ACHN (cell line): ENCODE measurements around the gene TSGA10.
A peak's percentile ranks its signal among the peaks of the same experiment; 100 is the strongest.
"Not testable (repeated sequence)": the region's sequence is repeated elsewhere in the genome, so short reads cannot be mapped to it uniquely, and the experiment has no call there.

Source experiments
- DNase-seq: peaks from one replicate; pipeline ENCODE4 v3.0.0-alpha.2; 2015
- in situ Hi-C: cut with HindIII; loops from 2 replicates; pipeline ENCODE4 v1.10.0; 2017; ENCODE audit warnings: low sequenced_read_pairs, low pct_ligation_motif_present, low pct_unique_long_range_greater_than_20kb

The TSGA10 gene

DNA sequence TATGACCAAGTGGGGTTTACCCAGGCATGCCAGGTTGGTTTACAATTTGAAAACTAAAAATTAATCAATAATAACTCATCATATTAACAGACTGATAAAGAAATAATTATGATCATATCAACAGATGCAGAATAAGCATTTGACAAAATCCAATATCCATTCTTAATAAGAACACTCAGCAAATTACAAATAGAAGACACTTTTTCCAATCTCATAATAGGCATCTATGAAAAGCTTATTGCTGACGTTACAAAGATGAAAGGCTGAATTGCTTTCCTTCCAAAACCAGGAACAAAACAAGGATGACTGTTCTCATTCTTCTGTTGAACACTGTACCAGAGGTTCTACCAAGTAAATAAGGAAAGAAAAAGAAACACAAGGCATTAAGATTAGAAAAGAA, 68.4 kb downstream of the TSGA10 start:
- no peak for DNase-seq
- in situ Hi-C loops, result no loop called here

DNA sequence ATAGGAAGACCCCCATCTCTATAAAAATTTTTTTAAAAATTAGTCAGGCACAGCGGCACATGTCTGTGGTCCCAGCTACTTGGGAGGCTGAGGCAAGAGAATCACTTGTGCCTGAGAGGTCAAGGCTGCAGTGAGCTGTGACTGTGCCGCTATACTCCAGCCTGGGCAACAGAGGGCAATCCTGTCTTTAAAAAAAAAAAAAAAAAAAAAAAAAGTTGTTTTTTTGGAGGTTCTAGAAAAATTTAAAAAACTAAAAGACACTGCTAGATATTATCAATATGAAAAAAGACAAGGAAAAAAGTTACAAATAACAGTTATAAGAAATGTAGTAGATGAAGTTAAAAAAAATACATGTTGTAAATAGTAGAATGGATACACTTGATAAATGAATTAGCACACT, 69.3 kb downstream of the TSGA10 start:
- peak; percentile 56 for DNase-seq
- in situ Hi-C loops, result no loop called here

DNA sequence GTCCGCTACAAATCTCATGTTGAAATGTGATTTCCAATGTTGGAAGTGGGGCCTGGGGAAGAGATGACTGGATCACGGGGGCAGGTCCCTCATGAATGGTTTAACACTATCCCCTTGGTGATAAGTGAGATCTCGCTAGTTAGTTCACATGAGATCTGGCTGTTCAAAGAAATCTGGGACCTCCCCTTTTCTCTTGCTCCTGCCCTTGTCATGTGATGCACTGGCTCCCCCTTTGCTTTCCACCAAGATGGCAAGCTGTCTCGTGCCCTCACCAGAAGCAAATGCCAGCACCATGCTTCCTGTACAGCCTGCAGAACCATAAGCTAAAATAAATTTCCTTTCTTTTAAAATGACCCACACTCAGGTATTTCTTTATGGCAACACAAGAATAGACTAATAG, 70.5 kb downstream of the TSGA10 start:
- in situ Hi-C loops, result no loop called here
- no peak for DNase-seq

DNA sequence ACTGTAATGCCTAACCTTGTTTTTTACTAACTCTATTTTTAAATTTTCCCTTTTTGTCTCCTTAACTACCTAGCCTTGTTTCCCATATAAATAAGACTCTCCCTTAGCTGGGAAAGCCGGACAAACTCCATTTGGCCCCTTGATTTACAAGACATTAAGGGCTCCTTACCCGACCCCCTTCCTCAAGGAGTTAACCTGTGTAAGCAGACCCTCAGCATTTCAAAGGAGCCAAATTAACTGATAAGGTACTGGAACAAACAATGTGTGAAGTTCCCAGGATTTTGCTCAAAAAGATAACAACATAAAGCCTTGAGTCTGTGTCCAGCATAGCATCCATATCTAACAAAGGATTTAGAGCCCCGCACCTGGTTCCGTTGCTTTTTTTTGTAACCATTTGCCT, 72.9 kb downstream of the TSGA10 start:
- in situ Hi-C loops, result no loop called here
- DNase-seq, result no peak

DNA sequence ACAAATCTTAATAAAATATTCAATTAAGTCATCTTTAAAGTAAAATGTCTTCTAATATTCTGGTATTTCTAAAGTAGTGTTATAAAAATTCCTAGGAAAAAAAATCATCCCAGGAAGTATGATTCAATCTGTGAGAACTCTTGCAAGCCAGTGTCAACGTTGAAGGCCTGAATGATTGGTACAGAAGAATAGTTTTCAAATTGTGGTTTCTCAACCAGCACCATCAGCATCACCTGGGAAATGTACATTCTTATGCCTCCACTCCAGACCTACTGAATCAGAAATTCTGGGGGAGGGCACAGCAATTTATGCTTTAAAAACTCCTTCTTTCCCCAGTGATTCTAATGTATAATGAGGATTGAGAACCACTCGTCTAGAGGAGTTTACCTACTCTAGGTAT, 75.5 kb downstream of the TSGA10 start:
- in situ Hi-C loops, result no loop called here
- no peak for DNase-seq

DNA sequence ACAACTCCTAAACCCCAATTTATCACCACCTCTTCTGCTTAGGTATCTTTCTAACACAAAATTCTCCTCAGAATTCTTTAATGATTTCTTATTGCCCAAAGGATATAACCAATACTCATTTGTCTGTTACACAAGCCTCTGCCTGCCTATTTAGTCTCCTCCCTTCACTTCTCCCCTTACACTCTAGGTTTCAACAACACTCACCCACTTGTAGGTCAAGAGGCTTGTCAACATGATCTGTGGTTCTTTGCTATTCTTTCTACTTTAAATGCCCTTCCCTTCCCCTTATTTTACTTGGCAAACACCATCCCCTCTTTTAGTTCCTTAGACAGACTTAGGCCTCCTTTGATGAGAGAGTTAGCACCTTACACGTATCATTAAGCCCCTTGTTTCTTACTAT, 82.2 kb downstream of the TSGA10 start:
- DNase-seq, result no peak
- in situ Hi-C loops, result no loop called here

DNA sequence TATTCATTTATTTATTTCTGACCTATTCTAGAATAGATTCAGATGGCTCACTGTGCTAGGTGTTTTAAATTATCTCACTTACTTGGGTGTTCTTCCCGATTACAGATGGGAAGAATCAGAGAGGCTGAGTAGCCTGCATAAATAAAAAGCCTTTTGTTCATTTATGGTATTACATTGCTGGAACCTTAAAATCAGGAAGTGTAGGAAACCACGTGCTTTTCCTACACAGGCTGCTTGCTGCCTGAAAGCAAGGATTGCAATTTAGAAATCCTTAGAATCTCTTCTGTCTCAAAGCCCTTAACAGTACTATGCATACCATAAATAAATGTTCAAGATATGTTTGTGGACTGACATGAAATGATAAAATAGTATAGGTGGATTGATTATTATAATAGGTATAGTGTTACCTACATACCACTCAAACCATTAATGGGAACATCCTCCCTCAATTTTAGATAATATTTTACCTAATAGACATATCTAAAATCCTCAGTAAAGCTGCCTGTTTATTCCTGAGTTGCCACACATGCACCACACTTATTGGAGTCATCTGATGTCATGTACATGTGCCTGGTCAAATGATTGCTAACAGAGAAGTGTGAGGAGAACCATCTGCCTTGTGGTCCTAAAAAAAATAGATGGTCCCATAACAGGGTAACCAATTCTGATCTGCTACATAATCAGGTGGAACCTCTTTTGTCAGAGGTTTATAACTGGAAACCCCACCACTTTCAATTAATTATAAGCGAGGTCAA, 86.7 kb downstream of the TSGA10 start:
- no peak for DNase-seq
- in situ Hi-C loops, result no loop called here

DNA sequence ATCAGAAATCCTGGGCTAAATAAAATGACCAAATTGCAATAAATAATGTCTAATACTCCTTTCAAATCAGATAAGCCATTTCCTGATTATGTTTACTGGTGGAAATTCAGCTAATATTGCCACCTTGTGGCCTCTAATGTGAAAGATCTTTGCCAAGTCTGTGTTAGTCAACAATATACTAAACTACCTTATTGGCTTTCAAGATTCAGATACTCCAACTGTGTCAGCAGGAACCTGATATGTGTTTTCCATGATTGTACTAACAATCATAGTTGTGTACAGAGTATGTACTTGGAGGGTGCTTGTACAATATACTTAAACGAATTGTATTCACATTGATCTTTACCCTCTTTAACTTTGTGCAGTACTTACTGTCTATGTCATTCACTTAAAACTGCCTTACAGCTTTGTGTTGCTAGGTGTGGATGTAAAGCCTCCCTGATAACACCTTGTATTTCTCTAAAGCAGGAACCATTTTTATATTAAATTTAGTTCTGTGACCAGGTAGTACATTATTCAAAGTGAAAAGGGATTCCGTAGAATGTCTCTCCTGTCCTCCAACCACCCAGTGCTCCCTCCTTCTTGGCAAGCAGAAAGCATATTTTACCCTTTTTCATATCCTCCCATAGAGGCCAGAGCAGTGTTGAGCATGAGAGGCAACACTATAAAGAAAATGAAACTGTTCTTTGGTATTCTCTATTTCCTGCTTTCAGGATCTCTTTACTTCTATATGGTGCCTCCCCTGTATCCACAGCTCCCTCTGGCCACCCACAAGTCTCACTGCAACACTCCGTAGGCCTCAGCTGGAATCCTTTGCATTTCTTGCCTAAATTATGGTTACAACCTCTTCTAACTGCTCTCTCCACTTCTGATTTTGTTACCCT, 88.4 kb downstream of the TSGA10 start:
- DNase-seq, result peak; percentile 79
- in situ Hi-C loops, result no loop called here

DNA sequence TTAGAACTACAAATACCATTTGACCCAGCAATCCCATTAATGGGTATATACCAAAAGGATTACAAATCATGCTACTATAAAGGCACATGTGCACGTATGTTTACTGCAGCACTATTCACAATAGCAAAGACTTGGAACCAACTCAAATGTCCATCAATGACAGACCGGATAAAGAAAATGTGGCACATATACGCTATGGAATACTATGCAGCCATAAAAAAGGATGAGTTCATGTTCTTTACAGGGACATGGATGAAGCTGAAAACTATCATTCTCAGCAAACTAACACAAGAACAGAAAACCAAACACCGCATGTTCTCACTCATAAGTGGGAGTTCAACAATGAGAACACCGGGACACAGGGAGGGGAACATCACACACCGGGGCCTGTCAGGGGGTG, 105.6 kb downstream of the TSGA10 start:
- DNase-seq, in situ Hi-C loops: not testable (repeated sequence)

DNA sequence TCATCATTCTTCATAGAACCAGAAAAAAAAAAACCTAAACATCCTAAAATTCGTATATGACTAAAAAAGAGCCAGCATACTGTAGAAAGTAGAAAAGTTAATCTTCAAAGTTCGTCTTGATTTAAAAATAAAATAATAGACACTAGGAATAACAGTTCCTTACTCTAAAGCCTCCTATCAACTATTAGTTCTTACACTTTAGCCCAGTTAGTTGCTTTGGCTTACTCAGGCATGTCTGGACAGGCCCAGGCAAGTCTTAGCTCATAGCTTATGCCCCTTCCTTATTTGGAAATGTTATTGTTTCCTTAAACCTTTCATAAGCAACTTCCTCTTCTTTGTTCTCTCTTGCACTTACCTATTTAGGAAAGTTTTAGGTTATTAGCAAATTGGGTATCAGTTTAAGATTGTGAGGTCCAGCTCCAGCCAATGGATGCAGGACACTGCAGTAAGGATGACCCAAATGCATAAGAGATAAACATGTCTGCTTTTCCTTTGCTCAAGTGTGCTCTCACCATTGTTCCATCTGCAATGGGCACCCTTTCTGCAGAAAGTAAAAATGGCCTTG, 113.9 kb downstream of the TSGA10 start:
- in situ Hi-C loops, result not testable (repeated sequence)
- peak; percentile 4 for DNase-seq

DNA sequence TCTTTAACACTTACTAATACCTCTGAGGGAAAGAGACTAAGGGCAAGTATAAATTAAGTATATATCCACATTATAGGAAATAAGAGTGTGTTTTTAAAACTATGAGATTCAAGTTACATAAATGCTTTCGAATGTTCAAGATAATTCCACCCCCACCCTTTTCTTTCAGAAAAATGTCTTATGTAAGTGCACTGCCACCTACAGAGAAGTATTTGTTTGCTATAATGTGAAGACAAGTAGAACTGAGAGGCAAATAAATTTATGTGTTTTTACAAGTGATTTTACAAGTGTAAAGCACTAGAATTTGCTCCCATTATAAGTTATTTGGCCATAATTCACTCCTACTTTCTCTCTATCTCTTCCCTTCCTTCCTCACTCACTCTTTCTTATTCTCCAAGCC, 118.8 kb downstream of the TSGA10 start:
- no peak for DNase-seq
- in situ Hi-C loops, result no loop called here

DNA sequence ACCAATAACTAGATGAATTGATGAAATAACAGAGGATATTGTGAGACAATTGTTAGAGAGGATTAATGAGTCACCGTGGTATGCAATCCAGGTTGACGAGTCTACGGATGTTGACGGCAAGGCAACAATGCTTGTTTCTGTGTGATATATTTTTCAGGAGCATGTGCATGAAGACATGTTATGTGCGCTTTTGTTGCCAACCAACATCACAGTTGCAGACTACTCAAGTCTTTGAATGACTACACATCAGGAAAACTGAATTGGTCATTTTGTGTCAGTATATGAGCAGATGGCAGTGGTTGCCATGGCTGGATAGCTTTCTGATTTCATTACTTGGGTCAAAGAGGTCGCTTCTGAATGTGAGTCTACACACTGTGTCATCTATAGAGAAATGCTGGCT, 122.0 kb downstream of the TSGA10 start:
- no peak for DNase-seq
- in situ Hi-C loops, result no loop called here

DNA sequence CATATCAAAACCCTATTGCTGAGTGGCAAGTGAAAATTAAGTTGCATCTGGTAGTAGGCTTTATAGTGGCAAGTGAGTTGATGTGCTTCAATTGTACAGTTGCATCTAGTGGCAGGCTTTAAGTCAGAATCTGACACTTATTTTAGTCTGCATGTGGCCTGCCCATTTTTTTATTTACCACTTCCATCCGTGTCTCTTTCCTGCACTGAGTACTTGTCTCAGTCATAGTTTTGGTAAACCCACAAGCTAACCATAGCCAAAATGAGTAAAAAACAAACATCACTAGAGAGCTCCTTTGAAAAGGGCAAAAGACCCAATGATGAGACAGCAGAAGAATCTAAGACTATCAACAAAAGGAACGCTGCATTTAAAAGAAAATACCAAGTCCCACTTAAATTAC, 122.7 kb downstream of the TSGA10 start:
- DNase-seq, result no peak
- in situ Hi-C loops, result no loop called here

DNA sequence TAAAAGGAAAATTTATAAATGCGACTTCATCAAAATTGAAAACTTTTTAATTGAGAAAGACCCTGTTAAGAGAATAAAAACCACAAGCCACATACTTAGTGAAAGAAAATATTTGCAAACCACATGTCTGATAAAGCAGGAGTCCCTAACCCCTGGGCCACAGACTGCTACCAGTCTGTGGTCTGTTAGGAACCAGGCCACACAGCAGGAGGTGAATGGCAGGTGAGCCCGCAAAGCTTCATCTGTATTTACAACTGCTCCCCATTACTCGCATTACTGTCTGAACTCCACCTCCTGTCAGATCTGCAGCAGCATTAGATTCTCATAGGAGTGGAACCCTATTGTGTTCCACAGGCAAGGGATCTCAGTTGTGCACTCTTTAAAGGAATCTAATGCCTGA, 123.3 kb downstream of the TSGA10 start:
- in situ Hi-C loops, result no loop called here
- no peak for DNase-seq

DNA sequence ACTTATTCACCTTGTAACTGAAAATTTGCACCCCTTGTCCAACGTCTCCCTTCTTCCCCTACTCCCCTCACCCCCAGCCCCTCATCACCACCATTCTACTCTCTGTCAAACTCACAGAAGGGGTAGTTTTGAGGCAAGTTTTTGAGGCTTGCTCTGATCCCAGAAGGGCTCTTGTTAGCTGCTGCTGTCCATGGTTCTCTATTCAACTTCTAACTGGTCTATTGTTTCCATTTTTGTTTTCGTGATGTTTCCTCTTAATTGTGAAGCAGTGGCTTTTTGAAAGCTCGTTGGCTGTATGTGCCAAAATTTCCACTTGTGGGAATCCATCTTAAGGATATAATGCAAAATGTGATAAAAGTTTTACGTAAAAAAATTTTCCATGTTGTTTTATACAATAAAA, 126.2 kb downstream of the TSGA10 start:
- in situ Hi-C loops, result no loop called here
- DNase-seq, result no peak

DNA sequence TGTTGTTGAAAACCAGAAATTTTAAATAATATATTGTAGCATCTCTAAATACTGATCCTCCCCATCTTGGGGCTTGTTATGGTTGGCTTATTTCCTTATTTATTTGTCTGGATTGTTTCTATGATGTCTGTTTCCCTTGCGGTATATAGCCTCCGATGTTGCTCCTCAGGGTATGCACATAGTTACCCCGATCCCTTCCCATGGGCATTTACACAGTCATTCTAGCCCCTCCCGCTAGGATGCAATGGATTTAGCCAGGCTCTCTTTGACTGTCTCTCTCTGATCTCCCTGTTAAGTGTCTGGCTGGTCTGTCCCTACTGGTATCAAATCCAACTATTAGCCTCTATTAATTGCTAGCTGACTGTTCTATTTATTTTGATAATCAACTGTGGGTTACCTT, 126.9 kb downstream of the TSGA10 start:
- in situ Hi-C loops, result no loop called here

DNA sequence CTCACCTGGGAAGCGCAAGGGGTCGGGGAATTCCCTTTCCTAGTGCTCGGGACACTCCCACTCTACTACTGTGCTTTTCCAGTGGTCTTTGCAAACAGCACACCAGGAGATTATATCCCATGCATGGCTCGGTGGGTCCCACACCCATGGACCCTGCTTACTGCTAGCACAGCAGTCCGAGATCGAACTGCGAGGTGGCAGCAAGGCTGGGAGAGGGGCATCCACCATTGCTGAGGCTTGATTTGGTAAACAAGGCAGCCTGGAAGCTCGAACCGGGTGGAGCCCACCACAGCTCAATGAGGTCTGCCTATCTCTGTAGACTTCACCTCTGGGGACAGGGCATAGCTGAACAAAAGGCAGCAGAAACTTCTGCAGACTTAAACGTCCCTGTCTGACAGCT, 154.0 kb downstream of the TSGA10 start:
- DNase-seq, result no peak
- in situ Hi-C loops, result no loop called here

More for the DNA sequence above, 126.9 kb downstream of the TSGA10 start:
- no peak for DNase-seq

DNA sequence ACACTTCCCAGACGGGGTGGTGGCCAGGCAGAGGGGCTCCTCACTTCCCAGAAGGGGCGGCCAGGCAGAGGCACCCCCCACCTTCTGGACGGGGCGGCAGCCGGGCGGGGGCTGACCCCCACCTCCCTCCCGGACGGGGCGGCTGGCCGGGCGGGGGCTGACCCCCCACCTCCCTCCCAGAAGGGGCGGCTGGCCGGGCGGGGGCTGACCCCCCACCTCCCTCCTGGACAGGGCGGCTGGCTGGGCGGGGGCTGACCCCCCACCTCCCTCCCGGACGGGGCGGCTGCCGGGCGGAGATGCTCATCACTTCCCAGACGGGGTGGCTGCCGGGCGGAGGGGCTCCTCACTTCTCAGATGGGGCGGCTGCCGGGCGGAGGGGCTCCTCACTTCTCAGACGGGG, 166.0 kb downstream of the TSGA10 start:
- not testable (repeated sequence) for DNase-seq

DNA sequence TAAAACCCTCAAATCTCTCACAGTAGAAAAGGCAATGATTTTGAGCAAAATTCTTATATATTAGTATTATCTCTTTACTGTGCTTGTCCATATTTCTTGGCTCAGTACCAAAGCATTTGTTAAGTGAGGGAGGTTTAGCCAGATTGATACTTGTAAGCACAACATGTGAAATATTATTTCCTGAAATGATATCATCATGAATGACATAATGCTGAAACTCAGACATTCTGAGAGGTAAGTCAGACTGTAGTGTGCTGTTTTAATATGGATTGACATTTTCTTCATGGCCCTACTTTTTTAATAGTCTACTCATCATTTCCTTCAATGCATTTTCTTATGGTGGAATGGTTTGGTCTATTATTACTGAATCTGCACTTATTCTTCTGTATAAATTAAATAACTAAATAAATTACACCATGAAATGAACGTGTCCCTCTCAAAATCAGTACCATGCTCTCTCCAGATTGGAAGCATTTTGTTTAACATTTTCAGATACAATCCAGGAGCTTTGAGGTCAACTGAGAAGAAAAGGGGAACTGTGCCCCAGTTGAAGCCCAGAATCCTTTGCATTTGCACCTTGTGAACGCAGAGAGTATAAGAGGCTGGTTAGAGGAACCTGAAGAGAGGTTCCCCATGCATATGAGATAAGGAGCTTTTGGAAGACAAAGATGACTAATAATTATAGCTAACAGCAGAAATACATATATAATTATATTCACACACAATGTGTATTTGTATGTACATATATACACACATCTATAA, 168.7 kb downstream of the TSGA10 start:
- no peak for DNase-seq

More for the DNA sequence above, 166.0 kb downstream of the TSGA10 start:
- in situ Hi-C loops, result not testable (repeated sequence)

More for the DNA sequence above, 168.7 kb downstream of the TSGA10 start:
- in situ Hi-C loops, result no loop called here
